Measurements from ENCODE around the gene AFM.

The AFM gene, protein sequence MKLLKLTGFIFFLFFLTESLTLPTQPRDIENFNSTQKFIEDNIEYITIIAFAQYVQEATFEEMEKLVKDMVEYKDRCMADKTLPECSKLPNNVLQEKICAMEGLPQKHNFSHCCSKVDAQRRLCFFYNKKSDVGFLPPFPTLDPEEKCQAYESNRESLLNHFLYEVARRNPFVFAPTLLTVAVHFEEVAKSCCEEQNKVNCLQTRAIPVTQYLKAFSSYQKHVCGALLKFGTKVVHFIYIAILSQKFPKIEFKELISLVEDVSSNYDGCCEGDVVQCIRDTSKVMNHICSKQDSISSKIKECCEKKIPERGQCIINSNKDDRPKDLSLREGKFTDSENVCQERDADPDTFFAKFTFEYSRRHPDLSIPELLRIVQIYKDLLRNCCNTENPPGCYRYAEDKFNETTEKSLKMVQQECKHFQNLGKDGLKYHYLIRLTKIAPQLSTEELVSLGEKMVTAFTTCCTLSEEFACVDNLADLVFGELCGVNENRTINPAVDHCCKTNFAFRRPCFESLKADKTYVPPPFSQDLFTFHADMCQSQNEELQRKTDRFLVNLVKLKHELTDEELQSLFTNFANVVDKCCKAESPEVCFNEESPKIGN

GRCh38 chr4:73481358-73481757 is at the start of gene AFM:
TSS of gene AFM (plus strand) at chr4:73481745. CDS start at chr4:73481776, 31 bp downstream.
- no peak for TF ChIP-seq CTCF (IDR thresholded peaks at IDR 0.05)

GRCh38 chr4:73431813-73432168 is 49.8 kb upstream of the AFM start:
- TF ChIP-seq CTCF (IDR thresholded peaks at IDR 0.05), result no peak

DNA sequence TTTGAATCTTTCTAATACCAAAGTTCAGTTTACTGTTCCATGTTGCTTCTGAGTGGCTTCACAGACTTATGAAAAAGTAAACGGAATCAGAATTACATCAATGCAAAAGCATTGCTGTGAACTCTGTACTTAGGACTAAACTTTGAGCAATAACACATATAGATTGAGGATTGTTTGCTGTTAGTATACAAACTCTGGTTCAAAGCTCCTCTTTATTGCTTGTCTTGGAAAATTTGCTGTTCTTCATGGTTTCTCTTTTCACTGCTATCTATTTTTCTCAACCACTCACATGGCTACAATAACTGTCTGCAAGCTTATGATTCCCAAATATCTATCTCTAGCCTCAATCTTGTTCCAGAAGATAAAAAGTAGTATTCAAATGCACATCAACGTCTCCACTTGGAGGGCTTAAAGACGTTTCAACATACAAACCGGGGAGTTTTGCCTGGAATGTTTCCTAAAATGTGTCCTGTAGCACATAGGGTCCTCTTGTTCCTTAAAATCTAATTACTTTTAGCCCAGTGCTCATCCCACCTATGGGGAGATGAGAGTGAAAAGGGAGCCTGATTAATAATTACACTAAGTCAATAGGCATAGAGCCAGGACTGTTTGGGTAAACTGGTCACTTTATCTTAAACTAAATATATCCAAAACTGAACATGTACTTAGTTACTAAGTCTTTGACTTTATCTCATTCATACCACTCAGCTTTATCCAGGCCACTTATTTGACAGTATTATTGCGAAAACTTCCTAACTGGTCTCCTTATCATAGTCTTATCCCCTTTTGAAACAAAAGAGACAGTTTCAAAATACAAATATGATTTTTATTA is 49.2 kb upstream of the AFM start:
- TF ChIP-seq CTCF (IDR thresholded peaks at IDR 0.05), result no peak

GRCh38 chr4:73433140-73433539 is 48.4 kb upstream of the AFM start:
- no peak for TF ChIP-seq CTCF (IDR thresholded peaks at IDR 0.05)

DNA sequence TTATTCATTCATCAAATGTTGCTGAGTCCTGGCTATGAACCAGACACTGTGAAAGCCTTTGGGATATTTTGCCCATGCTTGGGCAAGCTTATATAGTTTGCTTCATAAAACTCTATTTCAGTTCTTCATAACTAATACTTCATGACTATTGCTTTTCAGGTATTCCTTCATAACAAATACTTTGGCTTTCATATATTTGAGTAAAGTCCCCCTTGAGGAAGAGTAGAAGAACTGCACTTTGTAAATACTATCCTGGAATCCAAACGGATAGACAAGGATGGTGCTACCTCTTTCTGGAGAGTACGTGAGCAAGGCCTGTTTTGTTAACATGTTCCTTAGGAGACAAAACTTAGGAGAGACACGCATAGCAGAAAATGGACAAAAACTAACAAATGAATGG is 47.2 kb upstream of the AFM start:
- peak; percentile 36; the same call in 1 of the 2 replicates for TF ChIP-seq CTCF (IDR thresholded peaks at IDR 0.05)

DNA sequence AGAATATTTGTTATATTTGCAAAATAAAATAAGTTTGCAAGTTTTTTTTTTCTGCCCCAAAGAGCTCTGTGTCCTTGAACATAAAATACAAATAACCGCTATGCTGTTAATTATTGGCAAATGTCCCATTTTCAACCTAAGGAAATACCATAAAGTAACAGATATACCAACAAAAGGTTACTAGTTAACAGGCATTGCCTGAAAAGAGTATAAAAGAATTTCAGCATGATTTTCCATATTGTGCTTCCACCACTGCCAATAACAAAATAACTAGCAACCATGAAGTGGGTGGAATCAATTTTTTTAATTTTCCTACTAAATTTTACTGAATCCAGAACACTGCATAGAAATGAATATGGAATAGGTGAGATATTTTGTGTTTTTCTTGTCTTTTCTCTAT is 45.6 kb upstream of the AFM start, which contains the start of gene AFP:
TSS of gene AFP (plus strand) at position 238 of the 400 bp plus-strand sequence. CDS start at position 280, 42 bp downstream.
- TF ChIP-seq CTCF (IDR thresholded peaks at IDR 0.05), result no peak
